ENCODE data around the gene MLST8. TPM values are rescaled to one million over a fixed set of nuclear protein-coding genes. Genes with fewer than 3 reads are reported as not detected.

The MLST8 gene
- total and polyA plus RNA-seq, 2 donors (not counting 1 experiment from before 2014, with no cell fraction given) = 36.1 to 112 TPM

GRCh38 chr16:2173916-2174315, 31.3 kb upstream of the MLST8 start:
- no peak for TF ChIP-seq EZH2 (IDR thresholded peaks at IDR 0.05; ENCODE audit: borderline replicate concordance, insufficient read depth, low read depth, low read length, poor library complexity, severe bottlenecking)
- TF ChIP-seq, protein P1, sequence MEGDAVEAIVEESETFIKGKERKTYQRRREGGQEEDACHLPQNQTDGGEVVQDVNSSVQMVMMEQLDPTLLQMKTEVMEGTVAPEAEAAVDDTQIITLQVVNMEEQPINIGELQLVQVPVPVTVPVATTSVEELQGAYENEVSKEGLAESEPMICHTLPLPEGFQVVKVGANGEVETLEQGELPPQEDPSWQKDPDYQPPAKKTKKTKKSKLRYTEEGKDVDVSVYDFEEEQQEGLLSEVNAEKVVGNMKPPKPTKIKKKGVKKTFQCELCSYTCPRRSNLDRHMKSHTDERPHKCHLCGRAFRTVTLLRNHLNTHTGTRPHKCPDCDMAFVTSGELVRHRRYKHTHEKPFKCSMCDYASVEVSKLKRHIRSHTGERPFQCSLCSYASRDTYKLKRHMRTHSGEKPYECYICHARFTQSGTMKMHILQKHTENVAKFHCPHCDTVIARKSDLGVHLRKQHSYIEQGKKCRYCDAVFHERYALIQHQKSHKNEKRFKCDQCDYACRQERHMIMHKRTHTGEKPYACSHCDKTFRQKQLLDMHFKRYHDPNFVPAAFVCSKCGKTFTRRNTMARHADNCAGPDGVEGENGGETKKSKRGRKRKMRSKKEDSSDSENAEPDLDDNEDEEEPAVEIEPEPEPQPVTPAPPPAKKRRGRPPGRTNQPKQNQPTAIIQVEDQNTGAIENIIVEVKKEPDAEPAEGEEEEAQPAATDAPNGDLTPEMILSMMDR (IDR thresholded peaks at IDR 0.05) = no peak
- Histone ChIP-seq H3K79me2 (ENCODE audit: control insufficient read depth, insufficient read depth, low read length) (peaks cover 13% of the 10 kb centered on the region), H4K20me1 (ENCODE audit: control insufficient read depth, insufficient read depth, low read length, poor library complexity, severe bottlenecking) (no peaks in the 10 kb centered on the region), H2AFZ (ENCODE audit: insufficient read depth, low read depth, low read length, poor library complexity, severe bottlenecking) (no peak overlapping the region), H3K9ac (ENCODE audit: low read length) (no peak overlapping the region), H3K4me2 (replicated peaks; ENCODE audit: low read depth, low read length, poor library complexity, severe bottlenecking) (no peak overlapping the region), H3K27me3 (replicated peaks in 1 of 4; ENCODE audit: control extremely low read depth in 1 of 4, control insufficient read depth in 3 of 4, insufficient read depth in 4 of 4, low read length in 3 of 4) (no peaks in the 10 kb centered on the region), H3K36me3 (replicated peaks in 1 of 2; ENCODE audit: control extremely low read depth in 1 of 2, control insufficient read depth in 1 of 2, extremely low read depth in 1 of 2, insufficient read depth in 2 of 2, low read length in 1 of 2) (peaks cover 0 to 32% of the 10 kb centered on the region in 2 experiments), H3K4me1 (ENCODE audit: control insufficient read depth in 2 of 2, insufficient read depth in 2 of 2, low read length in 2 of 2) (no peaks in the 10 kb centered on the region), H3K27ac (ENCODE audit: low read length in 2 of 2) (no peak overlapping the region), H3K9me3 (ENCODE audit: control extremely low read depth in 1 of 3, control insufficient read depth in 2 of 3, insufficient read depth in 1 of 3, low read length in 2 of 3) (no peaks in the 10 kb centered on the region), H3K4me3 (ENCODE audit: control extremely low read depth in 1 of 5, extremely low read depth in 1 of 5, insufficient read depth in 1 of 5, low read depth in 2 of 5, low read length in 4 of 5) (no peak overlapping the region)
- intact Hi-C loops (cut with micrococcal nuclease) = no loop called here
- H3K4me3 Mint-ChIP-seq = no peak overlapping the region
- H3K27me3 Mint-ChIP-seq = no peaks in the 10 kb centered on the region
- H3K9me3 Mint-ChIP-seq (ENCODE audit: insufficient read depth) = no peaks in the 10 kb centered on the region
- no peak overlapping the region for H3K27ac Mint-ChIP-seq
- no peaks in the 10 kb centered on the region for H3K4me1 Mint-ChIP-seq
- ATAC-seq (ENCODE audit: low read depth) (no peak), DNase-seq (no peak)
- CTCF ChIA-PET = no interaction called here
- WGBS (ENCODE audit: insufficient coverage) = 99% methylated on average over 4 of the region's 4 CpGs
- POLR2A ChIA-PET = no interaction called here

- Mint-ChIP-seq H3K4me3 (no peak overlapping the region), H3K27ac (no peak overlapping the region), H3K9me3 (ENCODE audit: insufficient read depth) (no peaks in the 10 kb centered on the region), H3K4me1 (no peaks in the 10 kb centered on the region), H3K27me3 (no peaks in the 10 kb centered on the region)
- DNase-seq = no peak
- no peak overlapping the region for H3K4me3 ChIP-seq (ENCODE audit: control extremely low read depth in 1 of 5, extremely low read depth in 1 of 5, insufficient read depth in 1 of 5, low read depth in 2 of 5, low read length in 4 of 5)
- H3K27ac ChIP-seq (ENCODE audit: low read length in 2 of 2) = no peak overlapping the region
- peaks cover 8% of the 10 kb centered on the region for H3K79me2 ChIP-seq (ENCODE audit: control insufficient read depth, insufficient read depth, low read length)
- H2AFZ ChIP-seq (ENCODE audit: insufficient read depth, low read depth, low read length, poor library complexity, severe bottlenecking) = no peak overlapping the region
- no peak for ATAC-seq (ENCODE audit: low read depth)
- H3K4me1 ChIP-seq (ENCODE audit: control insufficient read depth in 2 of 2, insufficient read depth in 2 of 2, low read length in 2 of 2) = no peaks in the 10 kb centered on the region
- no peaks in the 10 kb centered on the region for H4K20me1 ChIP-seq (ENCODE audit: control insufficient read depth, insufficient read depth, low read length, poor library complexity, severe bottlenecking)
- H3K36me3 ChIP-seq (replicated peaks in 1 of 2; ENCODE audit: control extremely low read depth in 1 of 2, control insufficient read depth in 1 of 2, extremely low read depth in 1 of 2, insufficient read depth in 2 of 2, low read length in 1 of 2) = peaks cover 0 to 28% of the 10 kb centered on the region in 2 experiments
- no peaks in the 10 kb centered on the region for H3K9me3 ChIP-seq (ENCODE audit: control extremely low read depth in 1 of 3, control insufficient read depth in 2 of 3, insufficient read depth in 1 of 3, low read length in 2 of 3)
- no peak overlapping the region for H3K4me2 ChIP-seq (replicated peaks; ENCODE audit: low read depth, low read length, poor library complexity, severe bottlenecking)
- intact Hi-C loops (cut with micrococcal nuclease) = no loop called here
- TF ChIP-seq EZH2 (IDR thresholded peaks at IDR 0.05; ENCODE audit: borderline replicate concordance, insufficient read depth, low read depth, low read length, poor library complexity, severe bottlenecking) = no peak
- TF ChIP-seq, protein P1 (IDR thresholded peaks at IDR 0.05) = no peak
- ChIA-PET POLR2A (no interaction called here), CTCF (no interaction called here)
- WGBS (ENCODE audit: insufficient coverage) = 97% methylated on average over 21 of the region's 21 CpGs
- H3K9ac ChIP-seq (ENCODE audit: low read length) = no peak overlapping the region
- no peaks in the 10 kb centered on the region for H3K27me3 ChIP-seq (replicated peaks in 1 of 4; ENCODE audit: control extremely low read depth in 1 of 4, control insufficient read depth in 3 of 4, insufficient read depth in 4 of 4, low read length in 3 of 4)
Observed at GRCh38 chr16:2174396-2175131, 30.7 kb upstream of the MLST8 start.

Measured in B cell (primary cell).